GM12878 (cell line): ENCODE results near the gene SBK2. TPM values are rescaled to one million over a fixed set of nuclear protein-coding genes. Genes with fewer than 3 reads are reported as not detected.
A peak's percentile ranks its signal among the peaks of the same experiment; 100 is the strongest.

ENCODE experiments used
- BACH1 ChIP-seq: fragments of 450-650 bp; IDR thresholded peaks from 2 replicates; pipeline ENCODE4 v1.6.1; 2017; ENCODE audit warnings: mild to moderate bottlenecking, borderline replicate concordance
- CEBPB ChIP-seq, 2 experiments: fragments of 150-350 bp in 1 of 2; IDR thresholded peaks; 2 replicates each; pipeline ENCODE4 v1.6.1; 2012 to 2014; ENCODE audit warnings: low read depth in 2 of 2, low read length in 2 of 2, borderline replicate concordance in 1 of 2, inconsistent platforms in 1 of 2
- CREM ChIP-seq: IDR thresholded peaks from 2 replicates; pipeline ENCODE4 v1.6.1; 2014; ENCODE audit warnings: antibody characterized with exemption, low read depth
- ELK1 ChIP-seq: IDR thresholded peaks from 2 replicates; pipeline ENCODE4 v1.6.1; 2012; ENCODE audit warnings: low read depth, low read length, improper control_type of control experiment
- EP300 ChIP-seq, 2 experiments: fragments of 150-350 bp in 1 of 2; IDR thresholded peaks; 2 replicates each; pipeline ENCODE4 v1.6.1; 2011 to 2012; ENCODE audit warnings: low read depth in 2 of 2, low read length in 2 of 2, borderline replicate concordance in 1 of 2, improper control_type of control experiment in 1 of 2, inconsistent platforms in 1 of 2; ENCODE audit not compliant: control insufficient read depth in 1 of 2
- HDAC6 ChIP-seq: fragments of 200-600 bp; sonication (generic); IDR thresholded peaks from one replicate; pipeline ENCODE4 v1.8.0; 2017; ENCODE audit warnings: antibody characterized with exemption; ENCODE audit not compliant: unreplicated experiment
- IRF5 ChIP-seq: fragments of 450-650 bp; IDR thresholded peaks from 2 replicates; pipeline ENCODE4 v1.6.1; 2017; ENCODE audit warnings: borderline replicate concordance
- MLLT1 ChIP-seq: fragments of 450-650 bp; IDR thresholded peaks from 2 replicates; pipeline ENCODE4 v1.6.1; 2016; ENCODE audit warnings: mild to moderate bottlenecking
- NRF1 ChIP-seq: conservative IDR thresholded peaks from 2 replicates; pipeline ENCODE4 v1.6.1; 2011; ENCODE audit warnings: mild to moderate bottlenecking, low read depth, low read length, improper control_type of control experiment
- PBX3 ChIP-seq: IDR thresholded peaks from 2 replicates; pipeline ENCODE4 v1.6.1; 2011; ENCODE audit warnings: mild to moderate bottlenecking, low read depth, low read length, moderate library complexity; ENCODE audit not compliant: insufficient replicate concordance
- POU2F2 ChIP-seq: IDR thresholded peaks from 3 replicates; pipeline ENCODE4 v1.6.1; 2011; ENCODE audit warnings: low read depth, mild to moderate bottlenecking, low read length, borderline replicate concordance
- RB1 ChIP-seq: fragments of 450-650 bp; formaldehyde crosslinking; IDR thresholded peaks from 2 replicates; pipeline ENCODE4 v1.6.1; 2017; ENCODE audit warnings: mild to moderate bottlenecking, borderline replicate concordance
- REST ChIP-seq: IDR thresholded peaks from 2 replicates; pipeline ENCODE4 v1.6.1; 2012; ENCODE audit warnings: mild to moderate bottlenecking, low read depth, low read length
- SMARCA5 ChIP-seq: fragments of 450-650 bp; IDR thresholded peaks from 2 replicates; pipeline ENCODE4 v1.6.1; 2017; ENCODE audit warnings: mild to moderate bottlenecking
- YBX1 ChIP-seq: fragments of 450-650 bp; IDR thresholded peaks from 2 replicates; pipeline ENCODE4 v1.6.1; 2016; ENCODE audit warnings: antibody characterized with exemption
- ZSCAN29 ChIP-seq: fragments of 450-650 bp; IDR thresholded peaks from 2 replicates; pipeline ENCODE4 v1.6.1; 2017; ENCODE audit warnings: mild to moderate bottlenecking, moderate library complexity
- polyA plus RNA-seq, 11 experiments: library from polyadenylated mRNA; depleted of rRNA in 4 of 11; unstranded in 6 of 11; stranded (reverse) in 5 of 11; fragments of >200 nt; fragmentation: Nextera tagmentation in 4 of 11; fragmentation: Illumina TruSeq in 1 of 11; extraction: Ambion mirVana in 4 of 11; extraction: Trizol in 1 of 11; gene quantifications; 1 replicate in 1 of 11; 2 replicates in 10 of 11; pipeline versions ENCODE4 v1.2.1 to v1.2.3, GENCODE V29; 2011 to 2016; ENCODE audit warnings: inconsistent platforms in 2 of 11, missing spikeins in 2 of 11, low read depth in 1 of 11
- total RNA-seq, 4 experiments: library from RNA; depleted of rRNA in 3 of 4; stranded (reverse); fragments of >200 nt in 3 of 4; fragmentation: Illumina TruSeq in 1 of 4; extraction: Trizol in 1 of 4; gene quantifications; 2 replicates each; pipeline versions ENCODE4 v1.2.1 to v1.2.3, GENCODE V29; 2013 to 2021
- TF ChIP-seq, protein P1 (sequence below), 3 experiments: IDR thresholded peaks in 2 of 3; conservative IDR thresholded peaks in 1 of 3; 2 replicates each; pipeline ENCODE4 v1.5.1; 2011; ENCODE audit warnings: low read depth in 3 of 3, low read length in 3 of 3, mild to moderate bottlenecking in 3 of 3, control low read depth in 2 of 3, moderate library complexity in 2 of 3, inconsistent platforms in 1 of 3, mixed read lengths in 1 of 3; ENCODE audit not compliant: control insufficient read depth in 2 of 3, insufficient read depth in 1 of 3; ENCODE audit errors: extremely low read depth in 1 of 3

SBK2 gene
- total and polyA plus RNA-seq, 10 of the 15 experiments (the other 5 are each of a cell fraction or from before 2014, with no cell fraction given), result not detected

DNA sequence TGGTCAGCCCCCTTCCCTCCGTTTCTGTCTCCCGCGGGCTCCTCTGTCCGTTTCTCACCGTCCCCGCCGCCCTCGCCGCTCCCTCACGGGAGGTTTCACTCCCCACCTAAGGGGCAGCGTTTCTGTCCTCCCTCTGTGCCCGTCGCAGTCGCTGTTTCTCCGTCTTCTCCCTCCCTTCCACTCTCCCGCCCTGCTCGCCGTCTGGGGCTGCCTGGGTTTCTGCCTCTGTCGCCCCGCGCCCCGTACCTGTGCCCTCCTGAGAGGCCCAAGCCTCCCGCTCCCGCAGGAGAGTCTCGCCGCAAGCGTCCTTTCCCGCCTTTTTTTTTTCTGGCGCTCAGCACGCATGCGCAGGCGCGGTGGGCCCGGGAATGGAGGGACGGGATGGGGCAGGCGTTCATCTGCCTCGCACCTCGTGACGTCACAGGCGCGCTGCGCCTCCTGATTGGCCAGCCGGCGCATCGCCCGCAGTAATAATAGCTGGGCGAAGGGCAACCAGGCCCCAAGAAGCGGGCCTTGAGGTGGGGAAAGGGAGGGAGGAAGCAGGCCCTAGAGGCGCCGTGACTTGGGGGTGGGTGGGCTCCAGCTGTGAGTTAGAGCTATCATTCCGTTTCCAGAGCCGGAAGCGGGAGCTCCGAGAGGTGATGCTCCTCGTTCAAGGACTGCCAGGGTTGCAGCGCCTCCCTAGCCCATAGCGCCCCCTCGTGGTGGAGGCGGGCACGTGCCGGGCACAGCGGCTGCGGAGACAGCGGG, 33.3 kb downstream of the SBK2 start (continued):
- TF ChIP-seq PBX3 (no peak), ELK1 (0 out of 2 replicates have a peak, but pooled peaks have one; percentile 44), BACH1 (0 out of 2 replicates have a peak, but pooled peaks have one; percentile 28), REST (no peak), SMARCA5 (peak; percentile 77), HDAC6 (no peak), EP300 (IDR thresholded peaks at IDR 0.05; ENCODE audit: borderline replicate concordance in 1 of 2, control insufficient read depth in 1 of 2, low read depth in 2 of 2, low read length in 2 of 2) (no peak), RB1 (peak; percentile 100), POU2F2 (0 out of 3 replicates have a peak, but pooled peaks have one; percentile 33), NRF1 (peak; percentile 77), CEBPB (IDR thresholded peaks at IDR 0.05; ENCODE audit: borderline replicate concordance in 1 of 2, low read depth in 2 of 2, low read length in 2 of 2) (peak in 1 of 2 experiments; percentile 89; a peak in 1 of 4 replicates), CREM (peak; percentile 98), IRF5 (no peak), YBX1 (no peak), MLLT1 (peak; percentile 94), ZSCAN29 (no peak)
- TF ChIP-seq, protein P1, sequence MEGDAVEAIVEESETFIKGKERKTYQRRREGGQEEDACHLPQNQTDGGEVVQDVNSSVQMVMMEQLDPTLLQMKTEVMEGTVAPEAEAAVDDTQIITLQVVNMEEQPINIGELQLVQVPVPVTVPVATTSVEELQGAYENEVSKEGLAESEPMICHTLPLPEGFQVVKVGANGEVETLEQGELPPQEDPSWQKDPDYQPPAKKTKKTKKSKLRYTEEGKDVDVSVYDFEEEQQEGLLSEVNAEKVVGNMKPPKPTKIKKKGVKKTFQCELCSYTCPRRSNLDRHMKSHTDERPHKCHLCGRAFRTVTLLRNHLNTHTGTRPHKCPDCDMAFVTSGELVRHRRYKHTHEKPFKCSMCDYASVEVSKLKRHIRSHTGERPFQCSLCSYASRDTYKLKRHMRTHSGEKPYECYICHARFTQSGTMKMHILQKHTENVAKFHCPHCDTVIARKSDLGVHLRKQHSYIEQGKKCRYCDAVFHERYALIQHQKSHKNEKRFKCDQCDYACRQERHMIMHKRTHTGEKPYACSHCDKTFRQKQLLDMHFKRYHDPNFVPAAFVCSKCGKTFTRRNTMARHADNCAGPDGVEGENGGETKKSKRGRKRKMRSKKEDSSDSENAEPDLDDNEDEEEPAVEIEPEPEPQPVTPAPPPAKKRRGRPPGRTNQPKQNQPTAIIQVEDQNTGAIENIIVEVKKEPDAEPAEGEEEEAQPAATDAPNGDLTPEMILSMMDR (IDR thresholded peaks at IDR 0.05 in 2 of 3, conservative IDR thresholded peaks at IDR 0.05 in 1 of 3; ENCODE audit: control insufficient read depth in 2 of 3, extremely low read depth in 1 of 3, insufficient read depth in 1 of 3, low read depth in 3 of 3, low read length in 3 of 3), result peak; percentile 94 to 99 (median 95)
